ENCODE measurements around the gene IGF1R. TPM values are rescaled to one million over a fixed set of nuclear protein-coding genes. Genes with fewer than 3 reads are reported as not detected.

Gene IGF1R
- total RNA-seq, 1 experiment from 2014 or later, result 3.8 TPM

DNA sequence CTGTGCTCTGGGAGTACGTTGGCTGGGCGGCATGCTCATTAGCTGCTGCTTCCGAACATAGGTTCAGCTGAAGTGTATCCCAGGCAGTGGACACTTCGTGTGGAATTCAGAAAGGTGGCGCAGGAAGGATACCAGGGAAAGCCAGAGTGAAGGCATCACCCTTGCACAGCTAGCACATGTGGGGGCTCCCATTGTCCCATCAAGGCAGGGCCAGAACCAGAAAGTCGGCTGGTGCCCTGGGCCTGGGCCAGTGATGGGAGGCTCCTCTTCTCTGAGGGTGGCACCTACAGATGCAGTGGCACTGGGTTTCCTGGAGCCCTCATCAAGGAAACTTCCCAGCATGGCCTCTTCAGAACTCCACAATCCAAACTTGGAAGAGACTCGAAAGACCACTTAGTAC, 302.7 kb downstream of the IGF1R start:
- Histone ChIP-seq H4K20me1 (ENCODE audit: low read length) (no peaks in the 10 kb centered on the region), H3K9me3 (ENCODE audit: low read length) (no peaks in the 10 kb centered on the region), H3K36me3 (ENCODE audit: low read depth, low read length) (no peaks in the 10 kb centered on the region), H3K27me3 (ENCODE audit: low read length) (no peaks in the 10 kb centered on the region), H3K9me2 (replicated peaks; ENCODE audit: low read length) (no peaks in the 10 kb centered on the region), H3K4me1 (ENCODE audit: insufficient read depth, low read length) (peaks cover 10% of the 10 kb centered on the region; the same call in 1 of the 2 replicates), H3K27ac (ENCODE audit: low read length) (no peak overlapping the region), H3K4me3 (ENCODE audit: low read length) (no peak overlapping the region), H3K79me2 (ENCODE audit: low read length) (no peaks in the 10 kb centered on the region), H3K4me2 (ENCODE audit: low read length) (no peak overlapping the region), H3K9ac (ENCODE audit: low read length) (no peak overlapping the region), H3F3A (ENCODE audit: low read length, unreplicated experiment) (no peaks in the 10 kb centered on the region), H2AFZ (ENCODE audit: low read length) (no peak overlapping the region)
- TF ChIP-seq CTCF (conservative IDR thresholded peaks at IDR 0.05; ENCODE audit: low read depth, low read length) (no peak), EZH2phosphoT487 (IDR thresholded peaks at IDR 0.05; ENCODE audit: borderline replicate concordance, low read length) (no peak), EZH2 (IDR thresholded peaks at IDR 0.05; ENCODE audit: low read length, unreplicated experiment) (no peak)
- ChIA-PET POLR2A (ENCODE audit: unreplicated experiment) (no interaction called here), CTCF (no interaction called here)
- no TSS peak for BruUV-seq (replicated peaks)
- ATAC-seq (no peak), DNase-seq (no peak)
- intact Hi-C loops (cut with micrococcal nuclease), result no loop called here

DNA sequence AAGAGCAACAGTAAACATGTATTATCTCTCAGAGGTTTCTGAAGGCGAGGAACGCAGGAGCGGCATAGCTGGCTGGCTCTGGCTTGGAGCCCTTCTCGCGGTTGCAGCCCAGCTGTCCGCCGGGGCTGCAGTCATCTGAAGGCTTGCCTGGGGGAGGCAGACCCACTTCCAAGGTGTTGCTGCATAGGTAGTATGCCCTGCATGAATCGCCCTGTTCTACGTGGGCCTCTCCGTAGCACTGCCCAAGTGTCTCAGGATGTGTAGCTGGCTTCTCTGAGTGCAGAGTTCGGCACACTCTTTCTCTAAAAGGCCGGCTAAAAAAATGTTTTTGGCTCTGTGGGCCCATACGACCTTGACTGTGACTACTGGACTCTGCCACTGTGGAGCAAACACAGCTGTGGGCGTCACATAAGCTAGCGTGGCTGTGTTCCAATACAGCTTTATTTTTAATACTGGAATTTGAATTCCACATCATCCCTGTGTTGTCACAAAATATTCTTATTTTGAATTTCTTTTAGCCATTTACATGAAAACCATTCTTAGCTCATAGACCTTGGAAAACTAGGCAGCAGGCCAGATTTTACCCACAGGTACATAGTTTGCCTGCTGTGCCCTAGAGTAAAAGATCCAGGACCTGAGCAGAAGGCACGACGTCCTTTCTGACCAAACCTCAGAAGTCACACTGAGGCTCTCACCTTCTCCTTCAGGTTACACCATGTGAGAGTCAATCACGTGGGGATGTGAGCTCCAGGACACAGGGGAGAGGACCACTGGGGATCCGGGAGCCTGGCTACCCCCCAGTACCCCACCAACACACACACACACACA, 303.4 kb downstream of the IGF1R start:
- no peaks in the 10 kb centered on the region for H3K36me3 ChIP-seq (ENCODE audit: low read depth, low read length)
- ChIA-PET CTCF (no interaction called here), POLR2A (ENCODE audit: unreplicated experiment) (no interaction called here)
- H3K9me3 ChIP-seq (ENCODE audit: low read length), result no peaks in the 10 kb centered on the region
- H3K4me2 ChIP-seq (ENCODE audit: low read length), result peak overlapping the region; percentile 30; the same call in 1 of the 2 replicates
- H3K4me1 ChIP-seq (ENCODE audit: insufficient read depth, low read length), result peaks cover 10% of the 10 kb centered on the region; the same call in 1 of the 2 replicates
- H2AFZ ChIP-seq (ENCODE audit: low read length), result no peak overlapping the region
- peak overlapping the region; percentile 30 for H3K9ac ChIP-seq (ENCODE audit: low read length)
- no peaks in the 10 kb centered on the region for H3K9me2 ChIP-seq (replicated peaks; ENCODE audit: low read length)
- H3K27me3 ChIP-seq (ENCODE audit: low read length), result no peaks in the 10 kb centered on the region
- intact Hi-C loops (cut with micrococcal nuclease), result no loop called here
- no peaks in the 10 kb centered on the region for H3K79me2 ChIP-seq (ENCODE audit: low read length)
- H3K27ac ChIP-seq (ENCODE audit: low read length), result peak overlapping the region; percentile 63
- no peak overlapping the region for H3K4me3 ChIP-seq (ENCODE audit: low read length)
- H3F3A ChIP-seq (ENCODE audit: low read length, unreplicated experiment), result no peaks in the 10 kb centered on the region
- no peaks in the 10 kb centered on the region for H4K20me1 ChIP-seq (ENCODE audit: low read length)
- no peak for DNase-seq
- ATAC-seq, result no peak
- no peak for TF ChIP-seq EZH2 (IDR thresholded peaks at IDR 0.05; ENCODE audit: low read length, unreplicated experiment)
- TF ChIP-seq CTCF (conservative IDR thresholded peaks at IDR 0.05; ENCODE audit: low read depth, low read length), result no peak
- no peak for TF ChIP-seq EZH2phosphoT487 (IDR thresholded peaks at IDR 0.05; ENCODE audit: borderline replicate concordance, low read length)
- BruUV-seq (replicated peaks), result no TSS peak

- Histone ChIP-seq H3K9ac (ENCODE audit: low read length) (peak overlapping the region; percentile 34), H3K9me3 (ENCODE audit: low read length) (no peaks in the 10 kb centered on the region)
- BruUV-seq (replicated peaks), result no TSS peak
These were observed 304.1 kb downstream of the IGF1R start for GRCh38 chr15:98952381-98952803.

More at GRCh38 chr15:98952381-98952803, 304.1 kb downstream of the IGF1R start:
- ATAC-seq (peak; percentile 75), DNase-seq (peak; percentile 40)
- H3K4me1 ChIP-seq (ENCODE audit: insufficient read depth, low read length), result peaks cover 10% of the 10 kb centered on the region; the same call in 1 of the 2 replicates
- peak overlapping the region; percentile 30; the same call in 1 of the 2 replicates for H3K4me2 ChIP-seq (ENCODE audit: low read length)
- no peaks in the 10 kb centered on the region for H3K36me3 ChIP-seq (ENCODE audit: low read depth, low read length)
- no peaks in the 10 kb centered on the region for H3K79me2 ChIP-seq (ENCODE audit: low read length)
- H4K20me1 ChIP-seq (ENCODE audit: low read length), result no peaks in the 10 kb centered on the region
- ChIA-PET POLR2A (ENCODE audit: unreplicated experiment) (no interaction called here), CTCF (no interaction called here)
- H3K27me3 ChIP-seq (ENCODE audit: low read length), result no peaks in the 10 kb centered on the region
- H2AFZ ChIP-seq (ENCODE audit: low read length), result peak overlapping the region; percentile 29; the same call in 1 of the 2 replicates
- peak overlapping the region; percentile 63 for H3K27ac ChIP-seq (ENCODE audit: low read length)
- intact Hi-C loops (cut with micrococcal nuclease), result no loop called here
- H3K9me2 ChIP-seq (replicated peaks; ENCODE audit: low read length), result no peaks in the 10 kb centered on the region
- no peak for TF ChIP-seq EZH2phosphoT487 (IDR thresholded peaks at IDR 0.05; ENCODE audit: borderline replicate concordance, low read length)
- no peak for TF ChIP-seq EZH2 (IDR thresholded peaks at IDR 0.05; ENCODE audit: low read length, unreplicated experiment)
- no peak for TF ChIP-seq CTCF (conservative IDR thresholded peaks at IDR 0.05; ENCODE audit: low read depth, low read length)
- H3K4me3 ChIP-seq (ENCODE audit: low read length), result no peak overlapping the region
- H3F3A ChIP-seq (ENCODE audit: low read length, unreplicated experiment), result no peaks in the 10 kb centered on the region
